AG20443 (cell line): ENCODE results near the gene SLX9.

Experiments used
- DNase-seq: peaks from one replicate; pipeline ENCODE4 v3.0.0; 2012; ENCODE audit warnings: low spot score, mixed read lengths

SLX9 gene

GRCh38 chr21:44916965-44917364 is 22.9 kb upstream of the SLX9 start:
- no peak for DNase-seq

DNA sequence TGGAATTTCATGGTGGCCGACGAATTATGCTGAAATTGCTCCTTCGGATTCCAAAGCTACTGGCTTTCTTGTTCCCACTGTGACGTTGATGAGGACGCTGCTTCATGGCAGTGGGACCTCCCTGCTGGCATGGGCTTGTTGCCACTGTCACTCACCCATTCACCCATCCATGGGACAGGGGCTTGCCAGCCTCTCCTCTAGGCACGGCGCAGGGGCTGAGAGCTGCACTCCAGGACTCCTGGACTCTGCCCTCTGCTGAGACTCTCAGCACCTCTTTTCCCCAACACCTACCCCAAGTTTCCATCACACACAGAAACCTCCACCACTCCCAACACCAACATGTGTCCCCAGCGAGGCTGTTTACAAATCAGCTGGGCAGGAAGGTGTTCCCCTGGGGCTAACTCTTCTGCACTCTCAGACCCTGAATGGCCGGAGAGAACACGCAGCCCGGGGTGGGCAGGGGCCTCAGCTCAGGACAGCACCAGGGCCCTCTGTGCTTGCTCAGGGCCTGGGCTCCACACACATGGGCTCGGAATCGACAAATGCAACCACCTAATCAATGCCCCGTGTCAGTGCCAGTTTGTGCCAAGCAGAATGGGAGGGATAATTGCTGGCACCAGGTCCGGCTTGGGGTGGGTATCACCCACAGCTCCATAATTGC is 22.3 kb upstream of the SLX9 start:
- no peak for DNase-seq

DNA sequence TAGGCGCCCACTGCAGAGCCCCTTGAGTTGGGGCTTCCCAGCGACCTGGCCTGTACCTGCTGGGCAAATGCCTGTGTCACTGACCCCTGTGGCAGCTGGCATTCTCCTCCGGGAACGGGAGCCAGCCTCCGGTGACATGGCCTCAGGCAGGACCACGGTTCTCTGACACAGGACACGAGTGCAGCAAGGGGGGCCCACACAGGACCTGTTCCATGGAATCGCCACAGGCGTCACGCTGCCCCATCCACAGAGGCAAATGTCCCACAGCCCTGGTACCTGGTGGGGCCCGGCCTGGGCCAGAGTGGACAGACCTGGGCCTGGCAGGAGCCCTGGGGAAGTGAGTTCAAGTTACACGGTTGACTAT is 21.7 kb upstream of the SLX9 start:
- DNase-seq = no peak

DNA sequence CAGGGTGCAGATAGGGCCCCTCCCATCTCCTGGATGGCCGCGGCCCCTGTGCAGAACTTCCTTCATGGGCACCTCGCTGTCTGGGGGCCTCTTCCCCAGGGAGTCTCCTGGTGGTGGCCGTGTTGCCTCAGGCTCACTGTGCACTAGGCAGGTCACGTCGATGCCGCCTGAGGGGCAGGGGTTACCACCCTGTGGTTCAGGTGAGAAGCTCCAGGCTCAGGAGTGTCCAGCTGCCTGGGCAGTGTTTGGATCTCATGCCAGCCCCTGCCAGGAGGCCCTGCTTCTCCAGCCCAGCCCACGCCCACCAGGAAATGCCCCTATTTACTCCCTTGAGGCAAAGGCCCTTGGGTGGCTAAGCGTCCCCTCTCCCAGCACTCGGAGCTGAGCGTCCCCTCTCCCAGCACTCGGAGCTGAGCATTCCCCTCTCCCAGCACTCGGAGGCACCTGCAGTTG is 21.2 kb upstream of the SLX9 start:
- DNase-seq = no peak

- no peak for DNase-seq
Observed at GRCh38 chr21:44919111-44919912, 20.5 kb upstream of the SLX9 start.

GRCh38 chr21:44919913-44920693 is 19.7 kb upstream of the SLX9 start:
- DNase-seq = no peak

DNA sequence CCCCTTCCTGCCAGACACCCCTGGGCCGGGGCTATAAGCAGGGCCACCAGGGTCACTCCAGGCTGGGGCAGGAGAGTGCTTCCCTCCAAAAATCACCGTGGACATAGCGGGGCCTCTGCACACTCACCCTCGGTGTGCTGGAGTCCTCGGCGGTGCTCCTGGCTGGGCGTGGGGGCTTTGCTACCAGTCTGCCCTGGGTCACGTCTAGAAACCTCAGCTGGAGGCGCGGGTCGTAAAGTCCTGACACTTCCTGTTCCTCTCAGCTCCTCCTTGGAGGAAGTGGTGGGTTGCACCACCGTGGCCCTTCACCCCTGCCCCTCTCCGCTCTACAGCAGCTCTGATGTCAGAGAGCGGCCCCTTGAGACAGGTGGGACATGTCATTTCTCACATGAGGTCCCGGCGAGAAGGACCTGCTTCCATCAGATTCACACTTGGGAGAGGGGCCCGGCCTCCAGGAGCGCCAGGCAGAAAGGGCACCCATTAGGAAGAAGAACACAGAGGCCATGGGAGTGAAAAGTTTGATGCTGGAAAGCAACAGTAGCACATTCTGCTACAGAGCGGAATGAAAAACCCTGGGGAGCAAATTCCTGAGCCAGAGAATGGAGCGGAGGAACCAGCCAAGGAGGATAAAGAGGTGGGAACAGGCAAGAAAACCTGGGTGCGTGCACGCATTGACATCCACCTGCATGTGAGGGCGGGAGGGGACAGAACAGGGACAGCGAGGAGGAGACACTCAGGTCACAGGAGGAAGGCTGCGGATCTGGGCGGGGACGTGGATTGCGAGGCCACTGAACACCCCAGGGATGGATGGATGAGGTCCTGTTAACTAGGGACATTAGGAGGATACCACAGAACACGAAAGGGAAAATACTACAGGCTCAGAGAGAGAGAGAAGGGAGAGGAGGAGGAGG is 18.9 kb upstream of the SLX9 start, which contains the start of gene ITGB2:
Gene ITGB2 (minus strand): TSS at position 206 of the 911 bp plus-strand sequence. CDS start 10,117 bp downstream, outside the sequence.
- DNase-seq = no peak

DNA sequence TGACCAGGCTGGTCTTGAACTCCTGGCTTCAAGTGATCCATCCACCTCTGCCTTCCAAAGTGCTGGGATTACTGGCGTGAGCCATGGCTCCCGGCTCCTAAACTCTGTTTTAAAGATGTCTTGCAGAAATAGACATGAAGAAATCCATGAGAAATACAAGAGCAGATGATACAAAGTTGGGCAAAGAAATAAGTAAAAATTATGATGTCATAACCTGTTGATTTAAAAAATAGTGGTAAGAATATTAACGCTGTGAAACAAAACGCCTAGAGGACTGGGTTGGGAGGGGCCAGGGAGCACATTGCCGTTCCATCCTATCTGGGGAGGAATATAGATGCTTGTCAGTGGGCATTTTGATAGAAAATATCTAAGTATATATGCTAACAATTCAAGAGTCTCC is 17.9 kb upstream of the SLX9 start:
- DNase-seq = no peak

- DNase-seq = no peak
Observed at GRCh38 chr21:44923480-44924084, 16.2 kb upstream of the SLX9 start.

GRCh38 chr21:44924606-44925377 is 15.0 kb upstream of the SLX9 start:
- peak; percentile 57 for DNase-seq

DNA sequence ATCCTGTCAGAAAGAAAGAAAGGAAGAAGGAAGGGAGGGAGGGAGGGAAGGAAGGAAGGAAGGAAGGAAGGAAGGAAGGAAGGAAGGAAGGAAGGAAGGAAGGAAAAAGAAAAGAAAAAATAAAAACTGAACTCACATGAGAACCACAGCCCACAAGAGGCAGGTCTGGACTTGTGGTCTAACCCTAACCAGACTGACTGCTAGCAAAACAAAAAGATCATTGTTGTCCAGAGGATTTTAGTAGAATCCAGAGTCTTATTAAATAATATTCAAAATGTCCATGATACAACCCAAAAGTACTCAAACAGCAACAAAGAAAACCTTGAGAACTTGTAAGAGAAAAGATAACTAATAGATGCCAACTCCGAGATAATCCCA is 14.5 kb upstream of the SLX9 start:
- no peak for DNase-seq

DNA sequence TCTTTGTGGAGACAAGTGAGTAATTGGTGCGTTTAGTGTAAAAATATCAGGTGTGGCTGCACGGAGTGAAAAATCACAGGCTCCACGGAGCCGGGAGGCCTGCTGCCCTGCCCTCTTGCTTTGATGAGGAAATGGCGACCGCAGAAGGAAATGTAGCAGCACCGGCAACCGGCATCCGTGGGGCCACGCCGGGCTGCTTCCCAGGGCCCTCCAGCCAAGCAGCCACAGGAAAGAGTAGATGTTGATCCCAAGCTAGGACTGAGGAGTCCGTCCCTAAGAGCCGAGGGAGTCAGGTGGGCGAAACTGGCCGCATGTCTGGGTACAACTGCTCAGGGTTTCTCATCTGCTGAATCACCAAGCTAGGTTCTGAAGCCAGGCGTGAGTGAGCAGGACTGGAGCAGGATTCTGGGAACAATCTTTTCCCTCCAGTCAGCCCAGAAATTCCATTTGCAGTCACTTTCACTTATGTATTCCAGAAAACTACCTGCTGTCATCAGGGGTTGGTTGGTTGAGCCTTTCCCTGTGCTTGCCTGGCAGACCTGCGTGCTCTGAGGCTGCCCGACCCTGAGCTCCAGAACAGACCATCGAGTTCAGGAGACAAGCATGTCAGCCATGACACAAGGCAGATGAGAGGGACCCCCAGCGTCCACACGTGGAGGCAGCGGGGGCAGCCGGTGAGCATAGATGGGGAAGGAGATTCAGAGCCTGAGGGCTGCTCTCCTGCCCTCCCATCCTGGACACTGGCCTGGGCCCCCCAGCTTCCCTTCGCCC is 13.3 kb upstream of the SLX9 start:
- peak; percentile 51 for DNase-seq

GRCh38 chr21:44927259-44927586 is 12.6 kb upstream of the SLX9 start:
- DNase-seq = no peak

DNA sequence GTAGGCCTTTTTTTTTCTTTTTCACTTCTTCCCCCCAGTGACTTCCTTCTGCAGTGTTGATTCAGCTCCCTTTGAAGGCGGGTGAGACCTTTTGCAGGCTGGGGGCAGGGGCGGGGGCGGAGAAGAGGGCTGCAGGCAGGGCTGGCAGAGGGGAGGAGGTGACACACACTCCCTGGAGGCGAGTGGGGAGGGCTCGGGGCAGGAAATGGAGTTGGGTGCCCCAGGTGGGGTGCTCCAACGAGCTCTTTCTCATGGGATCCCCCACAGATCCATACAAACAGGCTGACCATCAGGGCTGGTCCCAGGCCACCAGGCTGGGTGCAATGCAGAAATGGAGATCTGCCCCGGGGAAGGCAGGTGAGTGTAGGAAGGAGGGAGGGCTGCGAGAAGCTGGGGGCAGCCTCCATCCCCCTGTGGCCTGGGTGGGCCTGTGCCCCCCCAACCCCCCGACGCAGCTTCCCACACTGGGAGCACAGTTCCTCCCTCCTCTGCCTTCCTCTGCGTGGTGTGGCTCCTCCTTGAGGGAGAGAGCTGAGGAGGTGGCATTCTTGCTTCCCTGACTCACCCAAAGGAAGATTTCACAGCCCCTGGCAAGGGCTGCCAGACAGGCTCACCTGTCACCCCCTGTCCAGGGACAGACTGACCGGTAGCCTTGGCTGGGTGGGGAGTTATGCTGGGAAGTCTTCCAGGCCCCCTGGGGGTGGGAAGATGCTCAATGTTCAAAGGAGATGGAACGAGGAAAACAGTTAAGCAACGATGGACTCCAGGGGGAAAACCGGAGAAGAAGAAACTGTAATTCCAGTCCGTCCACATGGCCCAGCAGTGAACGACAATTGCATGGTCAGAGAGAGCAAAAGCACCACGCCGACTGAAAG is 12.0 kb upstream of the SLX9 start:
- peak; percentile 72 for DNase-seq

- peak; percentile 68 for DNase-seq
Observed at GRCh38 chr21:44928500-44929241, 11.2 kb upstream of the SLX9 start.

GRCh38 chr21:44929242-44929798 is 10.5 kb upstream of the SLX9 start:
- DNase-seq = no peak

DNA sequence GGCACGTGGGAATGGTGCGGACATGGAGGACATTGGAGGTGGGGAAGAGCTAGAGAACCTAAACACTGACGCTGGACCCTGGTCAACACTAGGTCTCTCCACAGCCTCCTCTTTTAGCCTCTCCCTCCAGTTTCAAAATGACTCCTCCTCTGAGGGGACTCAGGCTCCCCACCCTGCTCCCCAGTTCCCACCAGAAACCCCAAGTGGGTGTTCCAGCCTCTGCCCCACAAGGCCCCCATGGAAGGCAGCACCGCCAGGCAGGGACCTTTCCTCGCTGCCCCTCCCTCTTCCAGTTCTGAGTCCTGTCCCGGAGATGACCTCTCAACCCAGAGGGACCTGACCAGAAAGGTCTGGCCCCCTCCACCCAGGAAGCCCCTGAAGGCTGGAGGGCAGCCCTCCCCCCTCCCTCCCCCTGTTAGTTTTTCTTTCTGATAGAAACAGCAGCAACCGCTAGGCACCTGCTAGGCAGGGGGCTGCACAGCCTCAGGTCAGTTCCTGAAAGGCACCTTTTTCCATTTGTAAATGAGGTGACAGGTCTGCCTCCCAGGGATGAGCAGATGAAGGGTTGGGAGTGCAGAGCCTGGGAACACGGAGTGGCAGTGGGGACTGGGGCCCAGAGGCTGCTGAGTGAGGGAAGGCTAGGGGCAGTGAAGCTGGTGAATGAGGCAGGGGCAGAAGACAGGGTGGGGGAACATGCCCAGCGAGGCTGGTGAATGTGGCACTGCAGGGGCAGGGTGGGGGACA is 9.9 kb upstream of the SLX9 start:
- DNase-seq = no peak
